ENCODE measurements around the gene MAP1B. TPM values are rescaled to one million over a fixed set of nuclear protein-coding genes. Genes with fewer than 3 reads are reported as not detected.

Gene MAP1B
- total and polyA plus RNA-seq, 9 of the 15 experiments (the other 6 are each of a cell fraction or from before 2014, with no cell fraction given), result 5.2 to 66.1 (median 17.3) TPM

GRCh38 chr5:72234265-72234700, 127.0 kb downstream of the MAP1B start (continued):
- TF ChIP-seq ZNF445 (CRISPR knock-in tag; IDR thresholded peaks at IDR 0.05; ENCODE audit: low read depth) (no peak), E2F4 (CRISPR knock-in tag; IDR thresholded peaks at IDR 0.05; ENCODE audit: low read depth) (no peak), NUFIP1 (IDR thresholded peaks at IDR 0.05; ENCODE audit: partially characterized antibody) (no peak), SAFB2 (IDR thresholded peaks at IDR 0.05; ENCODE audit: borderline replicate concordance, low read depth, low read length, severe bottlenecking) (no peak), ARHGAP35 (IDR thresholded peaks at IDR 0.05; ENCODE audit: partially characterized antibody) (no peak), RFX1 (IDR thresholded peaks at IDR 0.05) (no peak), ZNF584 (CRISPR knock-in tag; IDR thresholded peaks at IDR 0.05; ENCODE audit: low read depth) (no peak), SMARCC2 (IDR thresholded peaks at IDR 0.05; ENCODE audit: low read depth) (peak; percentile 97), ZBTB5 (IDR thresholded peaks at IDR 0.05) (no peak), IRF1 (CRISPR knock-in tag; IDR thresholded peaks at IDR 0.05; ENCODE audit: borderline replicate concordance) (no peak), FOSL1 (tag; conservative IDR thresholded peaks at IDR 0.05) (peak; percentile 97), ZNF408 (CRISPR knock-in tag; IDR thresholded peaks at IDR 0.05; ENCODE audit: low read depth) (no peak), BRD4 (IDR thresholded peaks at IDR 0.05) (no peak), FOXK2 (conservative IDR thresholded peaks at IDR 0.05 in 1 of 2, IDR thresholded peaks at IDR 0.05 in 1 of 2; ENCODE audit: low read depth in 2 of 2) (0 out of 4 replicates have a peak, but pooled peaks of 1 of the 2 experiments have one; percentile 15), ZNF277 (CRISPR knock-in tag; IDR thresholded peaks at IDR 0.05; ENCODE audit: borderline replicate concordance) (no peak), GMEB1 (CRISPR knock-in tag; IDR thresholded peaks at IDR 0.05) (no peak; the same call in 1 of the 2 replicates), CREB5 (CRISPR knock-in tag; IDR thresholded peaks at IDR 0.05) (no peak), ZNF395 (CRISPR knock-in tag; IDR thresholded peaks at IDR 0.05) (peak; percentile 20; the same call in 1 of the 2 replicates)

Data from K562 (cell line).